ENCODE results near the gene PERM1.
"Not testable (repeated sequence)": the region's sequence is repeated elsewhere in the genome, so short reads cannot be mapped to it uniquely, and the experiment has no call there.

Gene PERM1

DNA sequence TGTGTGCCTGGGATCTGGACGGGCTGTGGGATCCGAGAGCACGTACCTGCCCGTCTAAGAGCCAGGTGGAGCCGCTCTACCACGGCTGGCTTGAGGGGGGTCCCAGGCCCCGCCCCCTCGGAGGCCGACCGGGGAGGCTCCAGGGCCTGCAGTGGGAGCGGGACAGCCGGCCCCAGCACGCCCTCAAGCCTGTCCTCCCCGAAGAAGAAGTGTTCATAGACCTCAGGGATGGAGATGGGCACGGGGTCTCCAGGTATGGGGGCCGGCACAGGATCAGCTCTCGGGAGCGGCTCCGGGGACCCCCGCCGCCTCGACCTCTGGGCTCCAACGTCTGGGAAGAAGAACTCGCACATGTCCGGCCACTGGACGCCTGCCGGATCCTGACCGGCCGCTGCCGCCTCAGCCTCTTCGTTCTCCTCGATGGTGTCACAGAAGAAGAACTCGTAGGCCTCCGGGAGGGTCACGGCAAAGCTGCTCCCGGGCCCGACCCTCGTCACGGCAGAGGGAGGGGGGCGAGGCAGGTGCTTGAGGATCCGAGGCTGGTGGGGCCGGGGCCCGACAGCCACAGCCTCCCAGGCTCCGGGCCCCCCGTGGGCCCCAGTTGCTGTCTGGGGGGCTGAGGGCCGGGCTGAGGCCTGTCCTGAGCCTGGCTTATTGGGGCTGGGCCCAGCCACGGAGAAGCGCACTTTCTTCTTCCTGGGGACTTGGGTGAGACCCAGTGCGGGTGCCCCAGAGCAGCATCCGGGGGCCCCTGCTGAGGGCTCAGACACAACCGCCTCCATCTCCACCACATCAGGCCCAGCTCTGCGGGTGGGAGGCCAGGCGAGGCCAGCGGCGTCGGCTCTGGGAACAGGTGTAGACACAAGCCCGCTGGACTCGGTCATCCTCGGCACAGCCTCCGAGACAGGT lies 2.8 kb downstream of the PERM1 start:
- no peak for DNase-seq (ENCODE audit: low read depth in 2 of 2, low spot score in 1 of 2)

DNA sequence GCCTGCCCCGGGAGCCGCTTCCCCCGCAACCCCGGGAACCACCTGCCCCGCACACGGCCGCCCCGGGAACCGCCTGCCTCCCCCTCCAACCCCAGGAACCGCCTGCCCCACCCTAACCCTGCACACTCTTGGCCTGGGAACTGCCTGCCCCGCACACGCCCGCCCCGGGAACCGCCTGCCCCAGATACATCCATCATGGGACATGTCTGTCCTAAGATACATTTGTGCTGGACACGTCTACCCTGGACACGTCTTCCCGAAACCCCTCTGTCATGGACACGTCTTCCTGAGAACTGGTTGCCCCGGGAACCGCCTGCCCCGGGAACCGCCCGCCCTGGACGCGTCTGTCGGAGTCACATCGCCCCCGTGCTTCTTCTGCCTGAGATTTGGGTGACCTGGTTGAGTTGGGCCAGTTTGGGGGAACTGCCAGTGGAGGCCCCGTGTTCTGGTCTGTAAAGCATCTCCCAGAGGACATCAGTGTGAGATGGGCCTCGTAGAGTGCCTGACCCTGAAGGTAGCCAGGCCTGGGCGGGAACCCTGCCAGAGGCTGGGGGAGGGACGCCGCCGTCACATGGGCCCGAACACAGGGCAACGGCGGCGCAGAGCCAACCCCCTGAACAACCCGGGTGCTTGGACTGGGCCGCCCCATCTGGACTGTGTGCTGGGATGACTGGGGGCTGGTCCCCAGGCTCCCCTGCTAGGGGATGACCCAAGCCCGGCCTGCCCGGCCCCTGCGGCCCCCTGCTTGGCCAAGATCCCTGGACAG lies 3.6 kb downstream of the PERM1 start:
- DNase-seq (ENCODE audit: low read depth in 2 of 2, low spot score in 1 of 2) = no peak

DNA sequence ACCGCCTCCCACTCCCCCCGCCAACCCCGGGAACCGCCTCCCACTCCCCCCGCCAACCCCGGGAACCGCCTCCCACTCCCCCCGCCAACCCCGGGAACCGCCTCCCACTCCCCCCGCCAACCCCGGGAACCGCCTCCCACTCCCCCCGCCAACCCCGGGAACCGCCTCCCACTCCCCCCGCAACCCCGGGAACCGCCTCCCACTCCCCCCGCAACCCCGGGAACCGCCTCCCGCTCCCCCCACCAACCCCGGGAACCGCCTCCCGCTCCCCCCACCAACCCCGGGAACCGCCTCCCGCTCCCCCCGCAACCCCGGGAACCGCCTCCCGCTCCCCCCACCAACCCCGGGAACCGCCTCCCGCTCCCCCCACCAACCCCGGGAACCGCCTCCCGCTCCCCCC lies 5.1 kb downstream of the PERM1 start:
- DNase-seq (ENCODE audit: low read depth in 2 of 2, low spot score in 1 of 2) = not testable (repeated sequence)

DNA sequence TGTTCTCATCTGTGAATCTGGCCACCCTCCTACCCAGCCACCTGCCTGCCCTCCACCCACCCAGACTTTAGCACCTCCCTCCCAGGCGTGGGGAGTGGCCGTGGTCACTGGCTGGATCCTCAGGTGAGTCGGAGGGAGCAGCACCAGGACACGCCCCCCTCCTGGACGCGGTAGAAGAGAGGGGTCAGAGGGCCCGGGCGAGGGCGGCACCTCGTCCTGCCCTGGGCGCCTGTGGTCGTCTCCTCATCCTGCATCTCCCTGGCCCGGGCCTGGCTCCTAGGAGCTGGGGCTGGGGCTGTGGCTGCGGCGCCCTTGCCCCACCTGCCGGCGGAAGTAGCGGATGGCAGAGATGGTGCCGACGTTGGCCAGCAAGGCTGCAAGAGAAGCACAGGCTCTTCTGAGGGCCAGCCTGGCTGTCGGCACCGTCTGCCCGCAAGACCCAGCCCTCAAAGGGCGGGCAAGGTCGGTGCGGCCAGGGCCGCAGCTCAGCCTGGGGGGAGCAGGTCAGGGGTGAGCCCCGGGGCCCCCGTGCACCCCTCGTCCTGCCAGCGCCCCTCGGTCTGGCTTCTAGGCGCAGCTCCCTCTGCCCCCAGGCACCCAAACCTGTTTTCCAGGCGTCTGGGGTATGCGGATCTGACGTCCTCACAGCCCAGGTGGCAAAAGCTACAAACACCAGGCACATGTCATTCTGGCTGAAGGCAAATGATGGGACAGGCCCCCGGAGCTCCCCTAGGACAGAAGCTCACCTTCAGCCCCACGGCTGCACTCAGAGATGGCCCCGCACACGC lies 5.8 kb downstream of the PERM1 start:
- peak in 1 of 2 donors; percentile 52 for DNase-seq (ENCODE audit: low read depth in 2 of 2, low spot score in 1 of 2)

- no peak for DNase-seq (ENCODE audit: low read depth in 2 of 2, low spot score in 1 of 2)
Measured at GRCh38 chr1:975365-975764, 6.5 kb downstream of the PERM1 start.

DNA sequence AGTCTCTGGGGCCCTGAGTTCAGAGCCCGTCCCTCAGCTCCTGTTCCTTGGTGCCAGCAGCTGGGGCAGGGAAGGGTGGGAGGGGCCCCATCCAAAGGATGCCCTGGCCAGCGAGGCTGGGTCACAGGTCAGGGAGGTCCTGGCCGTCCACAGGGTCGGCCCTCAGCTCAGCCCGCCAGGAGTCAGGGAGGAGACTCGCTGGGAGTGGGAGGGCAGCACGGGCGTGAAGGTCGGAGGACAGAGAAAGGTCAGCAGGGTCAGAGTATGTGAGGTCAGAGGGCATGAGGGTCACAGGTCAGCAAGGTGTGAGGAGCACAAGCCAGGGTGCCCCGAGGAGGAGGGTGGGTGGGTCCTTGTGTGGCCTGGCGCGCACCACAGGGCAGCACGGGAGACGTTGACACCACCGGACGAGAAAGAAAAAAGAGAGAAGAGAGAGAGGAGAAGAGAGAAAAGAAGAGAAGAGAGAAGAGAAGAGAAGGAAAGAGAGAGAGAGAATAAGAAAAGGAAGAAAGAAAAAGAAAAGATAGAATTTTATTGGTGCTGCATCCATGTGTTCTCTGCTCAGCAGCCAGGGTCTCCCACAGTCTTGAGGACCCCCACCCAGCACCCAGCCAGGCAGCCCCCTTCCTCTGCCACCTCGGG lies 7.1 kb downstream of the PERM1 start:
- no peak for DNase-seq (ENCODE audit: low read depth in 2 of 2, low spot score in 1 of 2)

DNA sequence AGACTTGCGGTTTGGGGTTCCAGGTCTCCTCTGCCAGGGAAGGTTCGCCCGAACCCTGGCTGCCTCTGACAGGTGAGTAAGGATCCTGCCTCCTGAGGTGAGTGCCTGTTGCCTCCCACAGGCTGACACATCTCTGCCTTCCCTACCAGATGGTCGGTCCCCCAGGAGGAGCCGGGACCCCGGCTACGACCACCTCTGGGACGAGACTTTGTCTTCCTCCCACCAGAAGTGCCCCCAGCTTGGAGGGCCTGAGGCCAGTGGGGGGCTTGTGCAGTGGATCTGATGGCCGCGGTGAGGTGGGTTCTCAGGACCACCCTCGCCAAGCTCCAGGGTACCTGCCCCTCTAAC lies 7.6 kb downstream of the PERM1 start:
- DNase-seq (ENCODE audit: low read depth in 2 of 2, low spot score in 1 of 2) = no peak

- DNase-seq (ENCODE audit: low read depth in 2 of 2, low spot score in 1 of 2) = no peak
Measured at GRCh38 chr1:973459-974292, 8.2 kb downstream of the PERM1 start.

GRCh38 chr1:972726-973458 lies 9.0 kb downstream of the PERM1 start:
- no peak for DNase-seq (ENCODE audit: low read depth in 2 of 2, low spot score in 1 of 2)

DNA sequence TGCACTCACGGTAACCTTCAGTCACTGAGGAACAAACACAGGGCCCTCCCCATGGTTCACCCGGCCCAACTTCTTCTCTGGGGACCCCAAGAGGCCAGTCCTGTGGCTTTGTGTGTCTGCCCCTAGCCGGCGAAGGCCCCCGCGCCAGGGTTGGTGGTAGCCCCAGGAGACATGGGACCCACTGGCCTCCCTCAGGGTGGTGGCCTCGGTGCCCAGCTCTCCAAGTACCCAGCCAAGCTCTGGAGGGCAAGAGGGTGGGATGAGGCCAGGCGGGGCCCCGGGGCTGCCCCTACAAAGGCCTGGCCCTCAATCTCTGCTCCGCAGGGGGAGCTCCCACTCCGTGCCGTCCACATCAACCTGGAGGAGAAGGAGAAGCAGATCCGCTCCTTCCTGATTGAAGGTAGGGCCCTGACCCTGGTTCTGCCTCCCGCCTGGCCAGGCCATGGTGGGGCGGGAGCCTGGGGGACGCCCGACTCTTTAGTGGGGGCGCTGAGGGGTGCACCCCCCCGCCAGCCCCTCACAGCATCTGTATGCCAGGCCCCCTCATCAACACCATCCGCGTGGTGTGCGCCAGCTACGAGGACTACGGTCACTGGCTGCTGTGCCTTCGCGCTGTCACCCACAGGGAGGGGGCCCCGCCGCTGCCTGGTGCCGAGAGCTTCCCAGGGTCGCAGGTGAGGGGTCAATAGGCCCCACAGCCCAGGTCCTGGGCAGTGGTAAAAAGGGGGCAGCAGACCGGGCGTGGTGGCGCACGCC lies 10.0 kb downstream of the PERM1 start:
- no peak for DNase-seq (ENCODE audit: low read depth in 2 of 2, low spot score in 1 of 2)

DNA sequence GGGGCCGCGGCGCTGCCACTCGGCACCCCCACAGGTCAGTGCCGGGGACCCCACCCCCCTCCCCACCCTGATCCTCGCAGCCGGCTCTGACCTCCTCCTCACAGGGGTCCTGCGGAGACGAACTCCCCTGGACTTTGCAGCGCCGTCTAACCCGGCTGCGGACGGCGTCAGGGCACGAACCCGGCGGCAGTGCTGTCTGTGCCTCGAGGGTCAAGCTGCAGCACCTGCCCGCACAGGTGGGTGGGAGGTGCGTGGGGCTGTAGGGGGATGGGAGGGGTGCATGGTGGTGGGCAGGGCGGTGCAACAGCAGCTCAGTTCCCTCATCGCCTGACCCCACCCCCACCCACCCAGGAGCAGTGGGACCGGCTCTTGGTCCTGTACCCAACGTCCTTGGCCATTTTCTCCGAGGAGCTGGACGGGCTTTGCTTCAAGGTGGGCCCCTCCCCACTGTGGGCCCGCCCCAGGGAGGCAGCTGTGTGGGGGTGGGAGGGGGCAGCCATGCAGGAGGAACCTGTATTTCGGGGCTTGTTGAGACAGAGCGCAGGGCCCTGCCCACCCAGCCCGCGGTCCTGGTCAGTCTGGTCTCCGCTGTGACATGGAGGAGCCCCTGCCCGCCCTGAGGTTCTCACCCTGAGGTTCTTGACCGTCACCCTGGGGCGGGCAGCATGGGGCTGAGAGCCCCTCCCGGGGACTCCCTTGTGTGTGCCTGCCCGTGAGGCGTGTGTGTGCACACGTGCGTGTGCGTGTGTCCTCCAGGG lies 10.7 kb downstream of the PERM1 start:
- no peak for DNase-seq (ENCODE audit: low read depth in 2 of 2, low spot score in 1 of 2)

- DNase-seq (ENCODE audit: low read depth in 2 of 2, low spot score in 1 of 2) = no peak
Measured at GRCh38 chr1:970242-970972, 11.5 kb downstream of the PERM1 start.

DNA sequence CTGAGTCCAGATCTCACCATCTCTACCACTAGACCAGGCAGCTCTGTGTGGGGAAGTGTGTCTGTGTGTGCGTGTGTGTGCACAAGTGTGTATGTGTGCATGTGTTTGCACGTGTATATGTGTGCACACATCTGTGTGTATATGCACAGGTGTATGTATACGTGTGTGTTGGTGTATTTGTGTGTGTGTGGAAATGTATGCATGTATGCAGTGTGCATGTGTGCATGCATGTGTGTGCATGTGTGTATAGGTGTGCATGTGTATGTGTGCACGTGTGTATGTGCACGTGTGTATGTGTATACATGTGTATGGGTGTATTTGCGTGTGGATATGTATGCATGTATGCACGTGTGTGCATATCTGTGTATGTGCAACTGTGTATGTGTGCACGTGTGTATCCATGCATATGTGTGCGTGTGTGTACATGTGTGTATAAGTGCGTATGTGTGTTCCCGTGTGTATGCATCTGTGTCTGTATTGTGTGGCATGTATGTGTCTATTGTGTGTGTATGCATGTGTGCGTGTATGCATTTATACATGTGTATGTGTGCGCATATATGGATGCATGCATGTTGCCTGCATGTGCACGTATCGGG lies 12.5 kb downstream of the PERM1 start:
- no peak for DNase-seq (ENCODE audit: low read depth in 2 of 2, low spot score in 1 of 2)

DNA sequence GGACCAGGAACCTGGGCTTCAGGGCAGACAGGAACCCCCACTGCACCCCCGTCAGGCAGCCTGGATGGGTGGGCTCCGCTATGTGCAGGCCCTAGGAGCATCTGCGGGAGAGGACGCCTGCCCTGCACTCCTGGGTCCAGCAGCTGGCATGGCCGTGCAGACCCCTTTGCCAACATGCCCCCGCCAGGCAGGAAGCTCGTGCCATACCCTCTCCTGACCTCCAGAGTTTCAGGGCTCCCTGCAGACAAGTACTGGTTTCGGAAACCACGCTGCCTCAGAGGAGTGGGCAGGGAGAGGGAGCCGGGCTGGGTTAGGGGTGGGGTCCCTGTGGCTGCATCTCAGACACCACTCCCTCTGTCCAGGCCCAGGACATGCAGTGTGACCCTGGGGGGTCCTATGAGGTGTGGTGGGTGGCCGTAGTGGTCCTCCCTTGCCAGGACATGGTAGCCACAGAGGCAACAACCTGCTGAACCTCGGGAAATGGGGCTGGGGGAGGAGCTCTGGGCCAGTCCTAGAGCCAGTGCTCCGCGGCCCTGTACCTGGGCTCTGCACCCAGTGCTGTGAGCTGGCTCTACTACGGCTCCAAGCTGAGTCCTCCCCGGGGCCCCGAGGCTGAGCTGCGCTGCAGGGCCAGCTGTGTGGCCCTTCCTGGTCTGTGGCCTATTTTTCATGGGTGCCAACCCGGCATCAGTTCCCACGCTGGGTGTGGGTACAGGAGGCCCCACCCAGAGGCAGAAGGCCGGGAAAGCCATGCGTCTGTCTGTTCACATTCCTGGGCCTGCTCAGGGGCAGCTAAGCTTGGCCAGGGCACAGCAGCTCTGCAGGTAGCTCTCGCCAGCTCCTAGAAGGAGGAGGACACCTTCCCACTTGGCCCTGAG lies 14.2 kb downstream of the PERM1 start:
- no peak for DNase-seq (ENCODE audit: low read depth in 2 of 2, low spot score in 1 of 2)

DNA sequence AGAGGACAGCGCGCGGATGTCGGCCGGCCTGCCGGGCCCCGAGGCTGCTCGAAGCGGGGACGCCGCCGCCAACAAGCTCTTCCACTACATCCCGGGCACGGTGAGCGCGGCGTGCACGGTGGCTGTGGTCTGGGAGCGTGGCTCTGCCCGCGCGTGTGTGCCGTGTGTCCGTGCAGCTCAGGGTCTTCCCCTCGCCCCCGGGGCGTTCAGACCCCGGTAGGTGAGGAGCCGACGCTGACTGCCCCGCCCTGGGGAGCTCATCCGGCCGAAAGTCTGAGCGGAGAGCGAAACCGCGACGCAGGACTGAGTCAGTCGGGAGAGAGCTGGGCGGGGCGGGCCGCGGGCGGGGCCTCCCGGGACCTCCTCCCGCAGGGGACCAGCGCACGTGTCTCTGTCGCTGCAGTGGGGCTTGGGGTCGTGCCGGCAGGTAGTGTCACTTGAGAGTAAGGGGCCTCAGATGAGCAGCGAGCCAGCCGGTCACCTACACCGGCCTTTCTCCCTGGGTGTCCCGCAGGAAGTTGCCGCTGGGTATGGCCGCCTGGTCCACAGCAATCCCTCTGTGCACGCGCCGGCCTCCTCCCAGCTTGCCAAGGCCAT lies 15.1 kb downstream of the PERM1 start:
- DNase-seq (ENCODE audit: low read depth in 2 of 2, low spot score in 1 of 2) = peak; percentile 59 to 70
